Smooth muscle cell (in vitro differentiated cells): Measurements from ENCODE around the gene MYL9. TPM values are rescaled to one million over a fixed set of nuclear protein-coding genes. Genes with fewer than 3 reads are reported as not detected.

Source experiments
- DNase-seq: peaks from one replicate; lab custom pipeline; 2025; ENCODE audit not compliant: unreplicated experiment; lab: John Stamatoyannopoulos, UW
- H2AFZ ChIP-seq: fragments of 200-600 bp; sonication (generic); 2 replicates; pipeline ENCODE4 v1.6.0; 2016; ENCODE audit warnings: antibody characterized with exemption, low read depth, mild to moderate bottlenecking
- H3F3A ChIP-seq: fragments of 200-600 bp; sonication (generic); 2 replicates; pipeline ENCODE4 v1.6.0; 2017; ENCODE audit warnings: antibody characterized with exemption, low read depth
- H3K27ac ChIP-seq: fragments of 200-600 bp; sonication (generic); 2 replicates; pipeline ENCODE4 v1.5.1; 2016; ENCODE audit warnings: low read depth, mild to moderate bottlenecking
- H3K27me3 ChIP-seq: fragments of 200-600 bp; sonication (generic); 2 replicates; pipeline ENCODE4 v1.6.1; 2016; ENCODE audit warnings: low read depth, mild to moderate bottlenecking
- H3K36me3 ChIP-seq: fragments of 200-600 bp; sonication (generic); 2 replicates; pipeline ENCODE4 v1.5.1; 2016; ENCODE audit warnings: low read depth
- H3K4me1 ChIP-seq: fragments of 200-600 bp; sonication (generic); 2 replicates; pipeline ENCODE4 v1.5.1; 2016; ENCODE audit warnings: low read depth
- H3K4me2 ChIP-seq: fragments of 200-600 bp; sonication (generic); 2 replicates; pipeline ENCODE4 v1.6.0; 2016; ENCODE audit warnings: mild to moderate bottlenecking
- H3K4me3 ChIP-seq: fragments of 200-600 bp; sonication (generic); 2 replicates; pipeline ENCODE4 v1.5.1; 2016; ENCODE audit warnings: mild to moderate bottlenecking
- H3K79me2 ChIP-seq: fragments of 200-600 bp; sonication (generic); 2 replicates; pipeline ENCODE4 v1.6.0; 2016; ENCODE audit warnings: low read depth, mild to moderate bottlenecking
- H3K9ac ChIP-seq: fragments of 200-600 bp; sonication (generic); 2 replicates; pipeline ENCODE4 v1.6.0; 2016; ENCODE audit warnings: low read depth
- H3K9me3 ChIP-seq: fragments of 200-600 bp; sonication (generic); replicated peaks from 2 replicates; pipeline ENCODE4 v1.5.1; 2016; ENCODE audit warnings: low read depth
- H4K20me1 ChIP-seq: fragments of 200-600 bp; sonication (generic); 2 replicates; pipeline ENCODE4 v1.6.0; 2016; ENCODE audit warnings: low read depth
- CTCF ChIP-seq: fragments of 200-600 bp; sonication (generic); IDR thresholded peaks from 2 replicates; pipeline ENCODE4 v1.5.1; 2017; ENCODE audit warnings: borderline replicate concordance, mild to moderate bottlenecking, antibody characterized with exemption; ENCODE audit not compliant: insufficient read depth, poor library complexity, severe bottlenecking
- WGBS: methylation state at CpG from one replicate; pipeline ENCODE4 v1.1.7; 2016; ENCODE audit warnings: low lambda C conversion rate; 5-methylcytosine and 5-hydroxymethylcytosine counted together
- polyA plus RNA-seq: library from polyadenylated mRNA; unstranded; fragments of >200 nt; fragmentation: Nextera tagmentation; extraction: Ambion mirVana; gene quantifications from 2 replicates; pipeline ENCODE4 v1.2.1, GENCODE V29; 2016
- total RNA-seq: library from RNA; depleted of rRNA; stranded (reverse); fragments of >200 nt; gene quantifications from 2 replicates; pipeline ENCODE4 v1.2.3, GENCODE V29; 2014

MYL9 gene
- total and polyA plus RNA-seq, 2 experiments from 2014 or later, result 198 to 1,109 TPM

- WGBS, result 14% methylated on average over 33 of the region's 41 CpGs
These were observed 638 bp upstream of the MYL9 start for GRCh38 chr20:36540551-36541211.

GRCh38 chr20:36541768-36542488 lies 609 bp downstream of the MYL9 start:
- H3K4me1 ChIP-seq, result peaks cover 26% of the 10 kb centered on the region
- TF ChIP-seq CTCF, result peak; percentile 61
- peaks cover 37% of the 10 kb centered on the region for H3F3A ChIP-seq
- peak overlapping the region; percentile 89 for H3K9ac ChIP-seq
- no peak overlapping the region for H2AFZ ChIP-seq
- WGBS, result 6% methylated on average over 11 of the region's 14 CpGs
- peaks cover 54% of the 10 kb centered on the region for H4K20me1 ChIP-seq
- peak overlapping the region; percentile 91 for H3K4me2 ChIP-seq
- H3K79me2 ChIP-seq, result peaks cover 55% of the 10 kb centered on the region
- H3K27ac ChIP-seq, result peak overlapping the region; percentile 79
- H3K27me3 ChIP-seq, result no peaks in the 10 kb centered on the region
- no peak for DNase-seq
- H3K36me3 ChIP-seq, result no peaks in the 10 kb centered on the region
- peak overlapping the region; percentile 86 for H3K4me3 ChIP-seq
- no peaks in the 10 kb centered on the region for H3K9me3 ChIP-seq

More at GRCh38 chr20:36540551-36541211, 638 bp upstream of the MYL9 start:
- Histone ChIP-seq H3F3A (peaks cover 27% of the 10 kb centered on the region), H3K36me3 (no peaks in the 10 kb centered on the region), H2AFZ (peak overlapping the region; percentile 68), H3K79me2 (peaks cover 46% of the 10 kb centered on the region), H3K27ac (peak overlapping the region; percentile 79), H3K9ac (peak overlapping the region; percentile 89), H3K4me2 (peak overlapping the region; percentile 91), H3K4me1 (peaks cover 26% of the 10 kb centered on the region), H4K20me1 (peaks cover 41% of the 10 kb centered on the region), H3K9me3 (no peaks in the 10 kb centered on the region), H3K4me3 (peak overlapping the region; percentile 86), H3K27me3 (no peaks in the 10 kb centered on the region)
- TF ChIP-seq CTCF, result no peak
- no peak for DNase-seq

DNA sequence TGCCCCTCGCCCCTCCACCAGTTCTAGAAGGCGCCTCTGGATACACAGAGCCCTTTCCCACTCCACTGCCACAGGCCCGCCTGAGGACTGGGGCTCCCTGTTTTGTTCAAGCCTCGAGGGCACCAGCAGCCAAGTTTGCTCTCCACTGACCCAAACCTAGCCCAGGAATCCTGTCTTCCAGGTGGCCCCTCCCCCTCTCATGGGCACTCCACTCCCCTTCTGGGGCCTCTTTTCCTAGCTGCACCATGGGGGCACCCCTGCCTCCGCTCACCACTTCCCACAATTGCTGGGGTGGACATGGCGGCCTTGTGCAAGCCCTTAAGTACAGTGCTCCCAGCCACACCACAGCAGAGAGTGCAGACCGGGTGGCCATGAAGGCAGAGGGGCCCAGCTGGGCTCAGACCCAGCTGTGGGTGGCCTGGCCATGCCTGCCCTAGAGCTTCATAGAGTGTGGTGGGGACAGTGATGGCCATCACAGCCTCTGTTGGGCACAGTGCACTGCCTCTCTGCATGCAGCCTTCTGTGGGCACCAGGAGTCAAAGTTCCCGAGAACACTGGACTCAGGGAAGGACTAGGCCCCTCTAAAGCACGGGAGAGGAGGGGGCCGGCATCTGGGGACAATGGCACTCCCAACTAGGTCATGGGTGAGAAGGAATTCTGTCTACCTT lies 1.3 kb downstream of the MYL9 start:
- no peak for TF ChIP-seq CTCF
- Histone ChIP-seq H4K20me1 (peaks cover 61% of the 10 kb centered on the region), H3K79me2 (peaks cover 55% of the 10 kb centered on the region), H3F3A (peaks cover 44% of the 10 kb centered on the region), H3K27me3 (no peaks in the 10 kb centered on the region), H3K36me3 (no peaks in the 10 kb centered on the region), H3K4me2 (peak overlapping the region; percentile 91), H3K9me3 (no peaks in the 10 kb centered on the region), H3K9ac (peak overlapping the region; percentile 89), H3K4me1 (peaks cover 26% of the 10 kb centered on the region), H3K4me3 (peak overlapping the region; percentile 86), H2AFZ (no peak overlapping the region), H3K27ac (peak overlapping the region; percentile 62)
- WGBS, result 67% methylated on average over 10 of the region's 10 CpGs
- DNase-seq, result no peak
